HepG2 (cell line): ENCODE measurements around the gene PTPDC1. TPM values are rescaled to one million over a fixed set of nuclear protein-coding genes. Genes with fewer than 3 reads are reported as not detected.

Experiments
- ATAC-seq: fragments of 200-7000 bp; cut with Tn5 transposase; 3 replicates; pipeline ENCODE4 v1.9.1; 2020; ENCODE audit warnings: mild to moderate bottlenecking, moderate library complexity
- BruUV-seq: library from RNA; stranded (reverse); fragments of 400-500 nt; replicated peaks from 2 replicates; lab custom pipeline; 2021; lab: Mats Ljungman, UMichigan
- CTCF ChIA-PET: fragments of 300-600 bp; formaldehyde crosslinking; extraction: SDS; loops from one replicate; lab custom pipeline; 2021; ENCODE audit warnings: low total read pairs, inconsistent platforms, low intra/inter-chr PET ratio; lab: Yijun Ruan, JAX
- POLR2A ChIA-PET: fragments of 350-600 bp; sonication (Branson Sonifier 250); formaldehyde crosslinking; loops from one replicate; lab custom pipeline; 2020; ENCODE audit warnings: antibody characterized with exemption, inconsistent platforms; lab: Yijun Ruan, JAX
- DNase-seq: peaks from one replicate; pipeline ENCODE4 v3.0.0-alpha.2; 2015; ENCODE audit warnings: low spot score
- FAIRE-seq: peaks from 3 replicates; lab custom pipeline; 2011; peaks lifted over from hg19 to GRCh38; lab: Jason Lieb, UNC
- H2AFZ ChIP-seq: one replicate; pipeline ENCODE4 v1.6.1; 2011; ENCODE audit warnings: low read length, inconsistent platforms
- H3K27ac ChIP-seq: fragments of 300-600 bp; 3 replicates; pipeline ENCODE4 v1.8.0; 2011; ENCODE audit warnings: mixed run types, mild to moderate bottlenecking, mixed read lengths, low read length, inconsistent platforms; ENCODE audit not compliant: insufficient read depth; ENCODE audit errors: extremely low read length
- H3K27me3 ChIP-seq, 2 experiments: fragments of 200-600 bp in 1 of 2; 2 replicates in 1 of 2; 3 replicates in 1 of 2; pipeline versions ENCODE4 v1.6.0 to v1.8.0; 2011; ENCODE audit warnings: low read length in 2 of 2, mild to moderate bottlenecking in 2 of 2, moderate library complexity in 2 of 2, inconsistent platforms in 1 of 2; ENCODE audit not compliant: insufficient read depth in 2 of 2, control insufficient read depth in 1 of 2
- H3K36me3 ChIP-seq, 2 experiments: fragments of 200-600 bp in 1 of 2; replicated peaks in 1 of 2; 2 replicates in 1 of 2; 3 replicates in 1 of 2; pipeline versions ENCODE4 v1.5.1 to v1.8.0; 2011; ENCODE audit warnings: low read length in 2 of 2, inconsistent platforms in 1 of 2; ENCODE audit not compliant: insufficient read depth in 2 of 2, control insufficient read depth in 1 of 2
- H3K4me1 ChIP-seq: 2 replicates; pipeline ENCODE4 v1.5.1; 2012; ENCODE audit warnings: low read length, inconsistent platforms; ENCODE audit not compliant: insufficient read depth
- H3K4me2 ChIP-seq: 2 replicates; pipeline ENCODE4 v1.6.0; 2011; ENCODE audit warnings: low read depth, low read length, inconsistent platforms
- H3K4me3 ChIP-seq, 3 experiments: fragments of 200-600 bp in 1 of 3; sonication (generic), shearing (Covaris generic) in 1 of 3; replicated peaks in 1 of 3; 2 replicates each; pipeline ENCODE4 v1.5.1; 2011 to 2016; ENCODE audit warnings: low read length in 3 of 3, inconsistent platforms in 2 of 3, low read depth in 2 of 3, mild to moderate bottlenecking in 2 of 3, control low read depth in 1 of 3, mixed read lengths in 1 of 3; ENCODE audit not compliant: insufficient read depth in 1 of 3
- H3K79me2 ChIP-seq: one replicate; pipeline ENCODE4 v1.6.1; 2011; ENCODE audit warnings: low read length, inconsistent platforms; ENCODE audit not compliant: insufficient read depth
- H3K9ac ChIP-seq: 2 replicates; pipeline ENCODE4 v1.6.0; 2011; ENCODE audit warnings: mild to moderate bottlenecking, low read depth, low read length, inconsistent platforms; ENCODE audit not compliant: insufficient read depth
- H3K9me3 ChIP-seq: 2 replicates; pipeline ENCODE4 v1.5.1; 2012; ENCODE audit warnings: mild to moderate bottlenecking, low read length
- H4K20me1 ChIP-seq: 2 replicates; pipeline ENCODE4 v1.6.0; 2011; ENCODE audit warnings: inconsistent platforms, mild to moderate bottlenecking, low read length, moderate library complexity; ENCODE audit not compliant: insufficient read depth
- ARID5B ChIP-seq: IDR thresholded peaks from 2 replicates; pipeline ENCODE4 v1.4.0; 2020; ENCODE audit warnings: mild to moderate bottlenecking, missing genetic modification reagents
- ETV5 ChIP-seq: IDR thresholded peaks from 2 replicates; pipeline ENCODE4 v1.6.1; 2018; ENCODE audit warnings: missing biosample characterization, missing genetic modification reagents, inconsistent platforms, borderline replicate concordance
- HDAC2 ChIP-seq: sonication (generic); formaldehyde crosslinking; IDR thresholded peaks from 2 replicates; pipeline ENCODE4 v1.4.0; 2020; ENCODE audit warnings: missing genetic modification reagents
- HOXA7 ChIP-seq: sonication (generic); formaldehyde crosslinking; IDR thresholded peaks from 2 replicates; pipeline ENCODE4 v1.8.1; 2022; ENCODE audit warnings: mild to moderate bottlenecking, missing genetic modification reagents, moderate library complexity
- IKZF1 ChIP-seq: fragments of 450-650 bp; IDR thresholded peaks from 2 replicates; pipeline ENCODE4 v1.7.1; 2016
- KMT2A ChIP-seq: sonication (generic); formaldehyde crosslinking; IDR thresholded peaks from 2 replicates; pipeline ENCODE4 v1.4.0; 2020; ENCODE audit warnings: missing genetic modification reagents
- MEIS2 ChIP-seq: sonication (generic); formaldehyde crosslinking; IDR thresholded peaks from 2 replicates; pipeline ENCODE4 v1.9.0; 2021; ENCODE audit warnings: mild to moderate bottlenecking, missing genetic modification reagents
- MIXL1 ChIP-seq: IDR thresholded peaks from 2 replicates; pipeline ENCODE4 v1.6.1; 2016
- POLR2AphosphoS5 ChIP-seq: IDR thresholded peaks from 2 replicates; pipeline ENCODE4 v1.6.1; 2012; ENCODE audit warnings: low read depth, low read length
- RFX5 ChIP-seq: IDR thresholded peaks from 2 replicates; pipeline ENCODE4 v1.6.1; 2011; ENCODE audit warnings: low read depth, low read length, improper control_type of control experiment
- RNF219 ChIP-seq: sonication (generic); formaldehyde crosslinking; IDR thresholded peaks from 2 replicates; pipeline ENCODE4 v1.5.0; 2020; ENCODE audit warnings: mild to moderate bottlenecking, missing genetic modification reagents
- ZFAT ChIP-seq: sonication (generic); formaldehyde crosslinking; conservative IDR thresholded peaks from 2 replicates; pipeline ENCODE4 v1.8.1; 2023; ENCODE audit warnings: missing genetic modification reagents, inconsistent platforms
- ZFP36L2 ChIP-seq: sonication (generic); formaldehyde crosslinking; IDR thresholded peaks from 2 replicates; pipeline ENCODE4 v1.4.0; 2020; ENCODE audit warnings: missing genetic modification reagents
- ZNF251 ChIP-seq: sonication (generic); formaldehyde crosslinking; IDR thresholded peaks from 2 replicates; pipeline ENCODE4 v1.9.0; 2021; ENCODE audit warnings: mild to moderate bottlenecking, missing genetic modification reagents
- ZNF3 ChIP-seq: IDR thresholded peaks from 2 replicates; pipeline ENCODE4 v1.7.0; 2017; ENCODE audit warnings: inconsistent platforms
- ZNF333 ChIP-seq: sonication (generic); formaldehyde crosslinking; IDR thresholded peaks from 2 replicates; pipeline ENCODE4 v1.4.0; 2020; ENCODE audit warnings: mild to moderate bottlenecking, missing genetic modification reagents, borderline replicate concordance
- ZNF572 ChIP-seq: sonication (generic); formaldehyde crosslinking; IDR thresholded peaks from 2 replicates; pipeline ENCODE4 v1.5.1; 2020; ENCODE audit warnings: mild to moderate bottlenecking, missing genetic modification reagents
- ZNF652 ChIP-seq: IDR thresholded peaks from 2 replicates; pipeline ENCODE4 v1.6.1; 2016; ENCODE audit warnings: low read depth, borderline replicate concordance
- ZNF878 ChIP-seq: sonication (generic); formaldehyde crosslinking; IDR thresholded peaks from 2 replicates; pipeline ENCODE4 v1.8.1; 2023; ENCODE audit warnings: mild to moderate bottlenecking, missing genetic modification reagents, moderate library complexity
- WGBS: methylation state at CpG from one replicate; pipeline ENCODE4 v1.1.6; 2017; ENCODE audit warnings: low lambda C conversion rate; 5-methylcytosine and 5-hydroxymethylcytosine counted together
- in situ Hi-C: cut with HindIII; loops from 2 replicates; pipeline ENCODE4 v1.10.0; 2017; ENCODE audit warnings: low pct_unique_long_range_greater_than_20kb; ENCODE audit not compliant: extremely low pct_ligation_motif_present
- intact Hi-C: fragments of 100-400 bp; cut with micrococcal nuclease; formaldehyde crosslinking; loops from one replicate; pipeline ENCODE4 v1.10.0; 2022; ENCODE audit not compliant: unreplicated experiment
- polyA plus RNA-seq, 8 experiments: library from polyadenylated mRNA; depleted of rRNA in 3 of 8; stranded (reverse) in 7 of 8; unstranded in 1 of 8; fragments of >200 nt; fragmentation: Illumina TruSeq in 4 of 8; extraction: Trizol in 4 of 8; gene quantifications; 2 replicates each; pipeline versions ENCODE4 v1.2.1 to v1.2.3, GENCODE V29; 2011 to 2016; ENCODE audit warnings: low read depth in 4 of 8, missing spikeins in 1 of 8, mixed read lengths in 1 of 8; ENCODE audit not compliant: insufficient read depth in 1 of 8
- total RNA-seq, 5 experiments: library from RNA; depleted of rRNA; stranded (reverse); fragments of >200 nt; fragmentation: Illumina TruSeq; extraction: Trizol; gene quantifications; 2 replicates each; pipeline ENCODE4 v1.2.3, GENCODE V29; 2016; ENCODE audit warnings: low read depth in 1 of 5

PTPDC1 gene
- total and polyA plus RNA-seq, 2 of the 13 experiments (the other 11 are each of a cell fraction or from before 2014, with no cell fraction given) = 6.1 to 8.6 TPM

GRCh38 chr9:94100152-94100879, 16.1 kb downstream of the PTPDC1 start:
- no peak overlapping the region for H3K4me3 ChIP-seq
- H3K9ac ChIP-seq = no peak overlapping the region
- H3K4me2 ChIP-seq = no peak overlapping the region
- no peak for DNase-seq
- in situ Hi-C loops = no loop called here
- no peak for ATAC-seq
- no peaks in the 10 kb centered on the region for H3K4me1 ChIP-seq
- POLR2A ChIA-PET = no interaction called here
- peaks cover 3 to 8% of the 10 kb centered on the region in 2 experiments; a peak in 2 of 5 replicates for H3K36me3 ChIP-seq
- H3K27ac ChIP-seq = no peak overlapping the region
- intact Hi-C loops = no loop called here
- H2AFZ ChIP-seq = no peak overlapping the region
- BruUV-seq = no TSS peak
- FAIRE-seq = no peak
- H3K79me2 ChIP-seq = no peaks in the 10 kb centered on the region
- 100% methylated on average over 2 of the region's 2 CpGs for WGBS
- H4K20me1 ChIP-seq = no peaks in the 10 kb centered on the region
- no peaks in the 10 kb centered on the region for H3K9me3 ChIP-seq
- H3K27me3 ChIP-seq = no peaks in the 10 kb centered on the region
- CTCF ChIA-PET = no interaction called here
- no peak for TF ChIP-seq POLR2AphosphoS5
- TF ChIP-seq MEIS2 (CRISPR knock-in tag) = no peak
- TF ChIP-seq ETV5 (CRISPR knock-in tag) = no peak
- no peak for TF ChIP-seq ZNF652 (CRISPR knock-in tag)
- TF ChIP-seq KMT2A (CRISPR knock-in tag) = no peak
- TF ChIP-seq HOXA7 (CRISPR knock-in tag) = no peak
- TF ChIP-seq ZNF251 (CRISPR knock-in tag) = no peak
- TF ChIP-seq RFX5 = no peak
- no peak for TF ChIP-seq ZNF3 (CRISPR knock-in tag)
- no peak for TF ChIP-seq ZFP36L2
- no peak for TF ChIP-seq MIXL1 (CRISPR knock-in tag)
- TF ChIP-seq ARID5B (CRISPR knock-in tag) = no peak
- no peak for TF ChIP-seq ZNF572 (CRISPR knock-in tag)
- no peak for TF ChIP-seq ZFAT (CRISPR knock-in tag)
- TF ChIP-seq IKZF1 = no peak
- no peak for TF ChIP-seq HDAC2 (CRISPR knock-in tag)
- no peak for TF ChIP-seq ZNF333 (CRISPR knock-in tag)
- TF ChIP-seq ZNF878 (CRISPR knock-in tag) = no peak
- no peak for TF ChIP-seq RNF219
